GM13977 (cell line): ENCODE measurements around the gene CALD1.

Source experiments
- DNase-seq: peaks from one replicate; pipeline ENCODE4 v3.0.0; 2012; ENCODE audit warnings: low spot score
- in situ Hi-C: fragments of 300-500 bp; cut with MboI; formaldehyde crosslinking; loops from one replicate; pipeline ENCODE4 v1.12.0; 2022; ENCODE audit warnings: low sequenced_read_pairs, low pct_unique_long_range_greater_than_20kb, mixed read lengths, inconsistent platforms; ENCODE audit not compliant: unreplicated experiment
- TF ChIP-seq, protein P1 (sequence below): IDR thresholded peaks from 2 replicates; pipeline ENCODE4 v1.5.1; 2012; ENCODE audit warnings: mild to moderate bottlenecking, control low read depth; ENCODE audit not compliant: insufficient read depth; ENCODE audit errors: extremely low read depth, missing control alignments

CALD1 gene

GRCh38 chr7:134927076-134927475, 147.6 kb downstream of the CALD1 start:
- no peak for DNase-seq
- TF ChIP-seq, protein P1, sequence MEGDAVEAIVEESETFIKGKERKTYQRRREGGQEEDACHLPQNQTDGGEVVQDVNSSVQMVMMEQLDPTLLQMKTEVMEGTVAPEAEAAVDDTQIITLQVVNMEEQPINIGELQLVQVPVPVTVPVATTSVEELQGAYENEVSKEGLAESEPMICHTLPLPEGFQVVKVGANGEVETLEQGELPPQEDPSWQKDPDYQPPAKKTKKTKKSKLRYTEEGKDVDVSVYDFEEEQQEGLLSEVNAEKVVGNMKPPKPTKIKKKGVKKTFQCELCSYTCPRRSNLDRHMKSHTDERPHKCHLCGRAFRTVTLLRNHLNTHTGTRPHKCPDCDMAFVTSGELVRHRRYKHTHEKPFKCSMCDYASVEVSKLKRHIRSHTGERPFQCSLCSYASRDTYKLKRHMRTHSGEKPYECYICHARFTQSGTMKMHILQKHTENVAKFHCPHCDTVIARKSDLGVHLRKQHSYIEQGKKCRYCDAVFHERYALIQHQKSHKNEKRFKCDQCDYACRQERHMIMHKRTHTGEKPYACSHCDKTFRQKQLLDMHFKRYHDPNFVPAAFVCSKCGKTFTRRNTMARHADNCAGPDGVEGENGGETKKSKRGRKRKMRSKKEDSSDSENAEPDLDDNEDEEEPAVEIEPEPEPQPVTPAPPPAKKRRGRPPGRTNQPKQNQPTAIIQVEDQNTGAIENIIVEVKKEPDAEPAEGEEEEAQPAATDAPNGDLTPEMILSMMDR = no peak
- in situ Hi-C loops = no loop called here

GRCh38 chr7:134927723-134928122, 148.3 kb downstream of the CALD1 start:
- in situ Hi-C loops = no loop called here
- DNase-seq = no peak
- TF ChIP-seq, protein P1 = no peak

- DNase-seq = no peak
- in situ Hi-C loops = no loop called here
- TF ChIP-seq, protein P1 = no peak
Observed at GRCh38 chr7:134928554-134928953, 149.1 kb downstream of the CALD1 start.

GRCh38 chr7:134931487-134931886, 152.1 kb downstream of the CALD1 start:
- in situ Hi-C loops = no loop called here
- no peak for DNase-seq
- TF ChIP-seq, protein P1 = no peak

DNA sequence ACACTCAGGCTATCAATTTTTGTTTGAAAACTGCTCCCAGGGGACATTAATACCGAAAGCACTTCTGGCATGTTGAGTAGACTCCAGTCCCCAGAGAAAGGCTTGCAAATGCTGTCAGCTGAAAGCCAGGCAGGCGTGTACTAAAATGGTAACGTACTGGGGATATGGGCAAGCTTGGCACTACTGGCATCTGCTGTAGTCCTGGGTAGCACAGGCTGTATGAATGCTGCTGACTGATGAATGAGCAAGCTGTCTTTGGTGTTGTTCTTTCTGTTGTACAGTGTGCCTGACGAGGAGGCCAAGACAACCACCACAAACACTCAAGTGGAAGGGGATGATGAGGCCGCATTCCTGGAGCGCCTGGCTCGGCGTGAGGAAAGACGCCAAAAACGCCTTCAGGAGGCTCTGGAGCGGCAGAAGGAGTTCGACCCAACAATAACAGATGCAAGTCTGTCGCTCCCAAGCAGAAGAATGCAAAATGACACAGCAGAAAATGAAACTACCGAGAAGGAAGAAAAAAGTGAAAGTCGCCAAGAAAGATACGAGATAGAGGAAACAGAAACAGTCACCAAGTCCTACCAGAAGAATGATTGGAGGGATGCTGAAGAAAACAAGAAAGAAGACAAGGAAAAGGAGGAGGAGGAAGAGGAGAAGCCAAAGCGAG, 153.4 kb downstream of the CALD1 start:
- in situ Hi-C loops = no loop called here
- DNase-seq = no peak
- TF ChIP-seq, protein P1 = no peak

DNA sequence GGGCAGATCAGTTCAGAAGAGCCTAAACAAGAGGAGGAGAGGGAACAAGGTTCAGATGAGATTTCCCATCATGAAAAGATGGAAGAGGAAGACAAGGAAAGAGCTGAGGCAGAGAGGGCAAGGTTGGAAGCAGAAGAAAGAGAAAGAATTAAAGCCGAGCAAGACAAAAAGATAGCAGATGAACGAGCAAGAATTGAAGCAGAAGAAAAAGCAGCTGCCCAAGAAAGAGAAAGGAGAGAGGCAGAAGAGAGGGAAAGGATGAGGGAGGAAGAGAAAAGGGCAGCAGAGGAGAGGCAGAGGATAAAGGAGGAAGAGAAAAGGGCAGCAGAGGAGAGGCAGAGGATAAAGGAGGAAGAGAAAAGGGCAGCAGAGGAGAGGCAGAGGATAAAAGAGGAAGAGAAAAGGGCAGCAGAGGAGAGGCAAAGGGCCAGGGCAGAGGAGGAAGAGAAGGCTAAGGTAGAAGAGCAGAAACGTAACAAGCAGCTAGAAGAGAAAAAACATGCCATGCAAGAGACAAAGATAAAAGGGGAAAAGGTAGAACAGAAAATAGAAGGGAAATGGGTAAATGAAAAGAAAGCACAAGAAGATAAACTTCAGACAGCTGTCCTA, 154.1 kb downstream of the CALD1 start:
- DNase-seq = no peak
- TF ChIP-seq, protein P1 = no peak
- in situ Hi-C loops = no loop called here
